ENCODE measurements around the gene AMN. TPM values are rescaled to one million over a fixed set of nuclear protein-coding genes. Genes with fewer than 3 reads are reported as not detected.

The AMN gene
- total RNA-seq, 1 experiment from 2014 or later: 70.7 TPM

GRCh38 chr14:102927346-102927877 is 4.9 kb downstream of the AMN start:
- peak; percentile 55 to 75 for DNase-seq
- Mint-ChIP-seq H3K27me3 (ENCODE audit: insufficient read depth, unreplicated experiment) (no peaks in the 10 kb centered on the region), H3K9me3 (ENCODE audit: unreplicated experiment) (no peaks in the 10 kb centered on the region), H3K4me1 (ENCODE audit: low read depth, unreplicated experiment) (no peaks in the 10 kb centered on the region), H3K4me3 (ENCODE audit: unreplicated experiment) (peak overlapping the region; percentile 79), H3K36me3 (ENCODE audit: insufficient read depth, unreplicated experiment) (peaks cover 44% of the 10 kb centered on the region), H3K27ac (ENCODE audit: unreplicated experiment) (peak overlapping the region; percentile 11)
- intact Hi-C loops (cut with micrococcal nuclease; ENCODE audit: unreplicated experiment): loop anchor here (10.0 kb wide), 1 partner anchor 403 kb away; no protein-coding TSS in a partner anchor
- CTCF ChIA-PET: interaction anchor here (1.7 kb wide), 1 partner anchor 232 kb away, joined by 5 read pairs; no protein-coding TSS in a partner anchor
- Histone ChIP-seq H3K9me3 (no peaks in the 10 kb centered on the region), H3K27me3 (replicated peaks; ENCODE audit: control insufficient read depth, insufficient read depth, low read length) (no peaks in the 10 kb centered on the region), H3K4me1 (peaks cover 23% of the 10 kb centered on the region), H3K36me3 (ENCODE audit: control insufficient read depth, insufficient read depth, low read length) (no peaks in the 10 kb centered on the region; the same call in 1 of the 2 replicates), H3K4me3 (ENCODE audit: low read depth, low read length) (peak overlapping the region; percentile 79)
- POLR2A ChIA-PET: interaction anchor here (0.6 kb wide), 1 partner anchor 41 kb away, joined by 3 read pairs; no protein-coding TSS in a partner anchor
- TF ChIP-seq CTCF (IDR thresholded peaks at IDR 0.05; ENCODE audit: insufficient read depth in 1 of 2, low read depth in 1 of 2, low read length in 1 of 2, severe bottlenecking in 1 of 2, unreplicated experiment in 1 of 2): no peak
- BruUV-seq (replicated peaks): no TSS peak

- peak overlapping the region; percentile 79 for H3K4me3 Mint-ChIP-seq (ENCODE audit: unreplicated experiment)
Observed at GRCh38 chr14:102927878-102928411, 5.5 kb downstream of the AMN start.

More at GRCh38 chr14:102927878-102928411, 5.5 kb downstream of the AMN start:
- Mint-ChIP-seq H3K9me3 (ENCODE audit: unreplicated experiment) (no peaks in the 10 kb centered on the region), H3K27me3 (ENCODE audit: insufficient read depth, unreplicated experiment) (no peaks in the 10 kb centered on the region), H3K27ac (ENCODE audit: unreplicated experiment) (peak overlapping the region; percentile 80), H3K4me1 (ENCODE audit: low read depth, unreplicated experiment) (no peaks in the 10 kb centered on the region), H3K36me3 (ENCODE audit: insufficient read depth, unreplicated experiment) (peaks cover 48% of the 10 kb centered on the region)
- Histone ChIP-seq H3K4me1 (peaks cover 23% of the 10 kb centered on the region), H3K9me3 (no peaks in the 10 kb centered on the region), H3K36me3 (ENCODE audit: control insufficient read depth, insufficient read depth, low read length) (no peaks in the 10 kb centered on the region; the same call in 1 of the 2 replicates), H3K4me3 (ENCODE audit: low read depth, low read length) (peak overlapping the region; percentile 79), H3K27me3 (replicated peaks; ENCODE audit: control insufficient read depth, insufficient read depth, low read length) (no peaks in the 10 kb centered on the region)
- DNase-seq: peak; percentile 42 to 56
- ChIA-PET POLR2A (interaction anchor here (0.6 kb wide), 1 partner anchor 42 kb away, joined by 3 read pairs; no protein-coding TSS in a partner anchor), CTCF (interaction anchor here (1.7 kb wide), 1 partner anchor 233 kb away, joined by 5 read pairs; no protein-coding TSS in a partner anchor)
- TF ChIP-seq CTCF (IDR thresholded peaks at IDR 0.05; ENCODE audit: insufficient read depth in 1 of 2, low read depth in 1 of 2, low read length in 1 of 2, severe bottlenecking in 1 of 2, unreplicated experiment in 1 of 2): no peak
- BruUV-seq (replicated peaks): no TSS peak
- intact Hi-C loops (cut with micrococcal nuclease; ENCODE audit: unreplicated experiment): loop anchor here (10.0 kb wide), 1 partner anchor 403 kb away; no protein-coding TSS in a partner anchor
